ENCODE results near the gene MRPL57.
"Not testable (repeated sequence)": the region's sequence is repeated elsewhere in the genome, so short reads cannot be mapped to it uniquely, and the experiment has no call there.

MRPL57 gene

DNA sequence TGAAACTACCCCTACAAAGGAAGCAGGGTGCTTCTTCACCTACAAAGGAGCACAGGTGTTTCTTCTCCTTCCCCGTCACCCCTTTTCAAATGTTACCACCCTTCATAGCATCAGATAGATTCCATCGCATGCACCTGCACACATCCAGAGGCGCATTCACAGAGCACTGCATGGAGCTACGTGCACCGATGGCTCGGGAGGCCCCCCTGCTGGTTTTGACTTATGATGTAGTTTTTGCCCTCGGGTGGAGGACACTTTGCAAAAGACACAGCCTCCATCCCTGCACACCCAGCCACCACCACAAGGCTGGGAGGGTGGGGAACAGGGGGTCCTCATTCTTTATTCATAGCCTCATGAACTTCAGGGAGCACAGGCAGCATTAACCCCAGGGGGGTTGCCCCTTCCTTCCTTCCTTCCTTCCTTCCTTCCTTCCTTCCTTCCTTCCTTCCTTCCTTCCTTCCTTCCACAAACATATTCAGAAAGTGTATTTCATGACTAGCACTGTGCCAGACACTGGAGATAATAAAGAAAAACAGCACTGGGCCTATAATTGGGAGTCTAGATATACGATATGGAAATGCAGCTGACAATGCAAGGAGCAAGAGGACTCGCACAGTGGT lies 21.3 kb downstream of the MRPL57 start:
- DNase-seq, result not testable (repeated sequence)

DNA sequence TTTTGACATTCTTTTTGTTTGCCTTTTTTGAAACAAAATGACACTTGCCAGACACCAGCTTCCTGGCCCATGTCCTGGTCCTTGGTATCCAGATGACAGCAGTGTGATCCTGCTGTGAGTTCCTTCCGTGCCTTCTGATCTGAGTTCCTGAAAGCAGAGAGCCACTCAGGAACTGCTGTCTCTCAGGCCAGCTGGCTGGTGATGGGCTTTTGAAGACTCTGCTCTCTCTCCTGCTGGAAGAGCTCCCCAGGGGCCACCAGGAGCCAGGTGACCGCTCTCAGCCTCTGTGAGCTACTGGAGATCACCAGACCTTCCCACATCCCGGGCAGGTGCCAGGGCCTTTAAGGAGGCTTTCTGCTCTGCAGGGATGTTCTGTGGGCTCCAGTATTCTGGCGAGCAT lies 21.9 kb downstream of the MRPL57 start:
- DNase-seq, result not testable (repeated sequence)

DNA sequence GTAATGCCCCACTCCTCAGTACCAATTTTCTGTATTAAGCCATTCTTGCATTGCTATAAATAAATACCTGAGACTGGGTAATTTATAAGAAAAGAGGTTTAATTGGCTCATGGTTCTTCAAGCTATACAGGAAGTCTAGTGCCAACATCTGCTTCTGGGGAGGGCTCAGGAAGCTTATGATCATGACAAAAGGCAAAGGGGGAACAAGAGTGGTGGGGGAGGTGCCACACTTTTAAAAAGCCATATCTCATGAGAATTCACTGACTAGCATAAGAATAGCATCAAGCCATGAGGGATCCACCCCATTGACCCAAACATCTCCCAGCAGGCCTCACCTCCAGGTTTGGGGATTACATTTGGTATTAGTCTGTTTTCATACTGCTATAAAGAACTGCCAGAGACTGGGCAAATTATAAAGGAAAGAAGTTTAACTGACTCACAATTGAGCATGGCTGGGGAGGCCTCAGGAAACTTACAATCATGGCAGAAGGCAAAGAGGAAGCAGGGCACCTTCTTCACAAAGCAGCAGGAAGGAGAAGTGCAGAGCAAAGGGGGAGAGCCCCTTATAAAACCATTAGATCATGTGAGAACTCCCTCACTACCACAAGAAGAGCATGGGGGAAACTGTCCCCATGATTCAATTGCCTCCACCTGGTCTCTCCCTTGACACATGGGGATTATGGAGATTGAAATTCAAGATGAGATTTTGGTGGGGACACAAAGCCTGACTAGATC lies 25.2 kb downstream of the MRPL57 start:
- not testable (repeated sequence) for DNase-seq

DNA sequence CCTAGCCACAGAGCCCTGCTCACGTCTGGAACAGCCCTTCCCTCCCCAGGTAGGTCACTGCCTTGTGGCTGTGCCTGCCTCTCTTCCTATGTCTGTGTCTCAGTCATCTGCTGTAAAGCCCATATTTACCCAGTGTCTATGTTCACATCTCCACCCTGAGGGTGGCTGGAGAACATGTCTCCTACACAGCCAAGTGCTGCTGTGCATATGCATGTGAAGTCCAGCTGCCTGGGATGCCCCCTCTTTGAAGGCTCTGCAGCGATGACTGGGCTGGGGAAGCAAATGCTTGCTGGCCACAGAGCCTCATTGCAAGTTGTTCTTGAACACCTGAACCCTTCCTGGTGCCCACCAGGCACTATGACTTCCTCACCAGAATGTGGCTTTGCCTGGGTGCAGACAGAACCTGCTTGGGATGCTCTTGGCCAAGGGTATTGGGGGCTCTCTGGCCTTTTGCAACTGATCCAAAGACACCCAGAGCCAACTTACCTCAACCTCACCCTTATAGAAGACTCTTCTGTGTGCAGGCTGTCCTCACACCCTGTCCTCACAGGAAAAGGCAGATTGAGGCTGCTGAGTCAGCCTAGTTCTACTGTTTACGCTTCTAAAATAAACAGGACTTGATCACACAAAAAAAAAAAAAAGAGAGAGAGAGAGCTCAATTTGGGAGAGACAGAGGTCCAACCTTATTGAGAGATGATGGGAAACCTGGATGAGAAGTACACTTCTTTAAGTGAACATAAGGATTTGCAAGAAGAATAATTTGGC lies 26.5 kb downstream of the MRPL57 start:
- DNase-seq, result no peak

DNA sequence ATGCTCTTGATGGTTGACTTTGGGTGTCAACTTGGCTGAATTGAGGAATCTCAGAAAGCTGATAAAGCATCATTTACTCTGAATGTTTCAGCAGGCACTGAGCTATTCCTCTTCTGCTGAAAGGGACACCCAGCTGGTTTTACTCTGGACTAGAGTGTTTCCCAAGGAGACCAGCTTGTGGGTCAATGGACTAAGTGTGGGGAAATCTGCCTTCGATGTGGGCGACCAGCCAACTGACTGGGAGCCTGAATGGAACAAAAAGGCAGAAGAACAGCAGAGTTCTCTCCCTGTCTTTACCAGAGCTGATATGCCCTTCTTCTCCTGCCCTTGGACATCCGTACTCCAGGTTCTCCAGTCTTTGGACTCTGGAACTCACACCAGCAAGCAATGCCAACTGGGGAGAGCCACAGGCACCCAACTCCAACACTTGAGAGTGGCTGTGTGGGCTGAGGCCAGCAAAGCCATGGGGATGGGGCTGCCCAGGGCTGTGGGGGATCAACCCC lies 32.2 kb downstream of the MRPL57 start:
- DNase-seq, result no peak

- no peak for DNase-seq
These were observed 35.8 kb downstream of the MRPL57 start for GRCh38 chr13:21212138-21212775.

GRCh38 chr13:21215419-21215818 lies 39.0 kb downstream of the MRPL57 start:
- not testable (repeated sequence) for DNase-seq

GRCh38 chr13:21216332-21216731 lies 39.9 kb downstream of the MRPL57 start:
- DNase-seq, result no peak

- DNase-seq, result no peak
These were observed 42.0 kb downstream of the MRPL57 start for GRCh38 chr13:21218351-21219035.

GRCh38 chr13:21219036-21219381 lies 42.6 kb downstream of the MRPL57 start:
- no peak for DNase-seq

- not testable (repeated sequence) for DNase-seq
These were observed 43.3 kb downstream of the MRPL57 start for GRCh38 chr13:21219716-21220115.

GRCh38 chr13:21221268-21221667 lies 44.8 kb downstream of the MRPL57 start:
- DNase-seq, result no peak

DNA sequence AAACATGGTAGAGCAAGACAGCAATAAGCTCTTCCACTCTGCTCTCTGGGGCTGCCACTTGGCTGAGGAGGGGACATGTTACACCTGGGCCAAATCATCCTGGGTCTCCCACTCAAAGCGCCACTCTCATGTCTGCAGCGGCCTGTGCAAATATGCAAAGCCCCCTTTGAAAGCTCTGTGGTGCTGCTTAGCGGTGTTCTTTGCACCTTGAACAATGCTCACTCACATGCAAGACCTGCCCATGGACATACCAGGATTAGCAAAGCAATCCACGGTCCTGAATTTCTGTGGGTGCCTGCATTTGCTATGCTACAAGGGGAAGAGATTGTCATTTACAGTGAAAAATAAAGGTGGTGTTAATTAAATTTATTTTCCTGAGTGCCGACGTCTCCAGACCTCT lies 48.6 kb downstream of the MRPL57 start:
- DNase-seq, result no peak

DNA sequence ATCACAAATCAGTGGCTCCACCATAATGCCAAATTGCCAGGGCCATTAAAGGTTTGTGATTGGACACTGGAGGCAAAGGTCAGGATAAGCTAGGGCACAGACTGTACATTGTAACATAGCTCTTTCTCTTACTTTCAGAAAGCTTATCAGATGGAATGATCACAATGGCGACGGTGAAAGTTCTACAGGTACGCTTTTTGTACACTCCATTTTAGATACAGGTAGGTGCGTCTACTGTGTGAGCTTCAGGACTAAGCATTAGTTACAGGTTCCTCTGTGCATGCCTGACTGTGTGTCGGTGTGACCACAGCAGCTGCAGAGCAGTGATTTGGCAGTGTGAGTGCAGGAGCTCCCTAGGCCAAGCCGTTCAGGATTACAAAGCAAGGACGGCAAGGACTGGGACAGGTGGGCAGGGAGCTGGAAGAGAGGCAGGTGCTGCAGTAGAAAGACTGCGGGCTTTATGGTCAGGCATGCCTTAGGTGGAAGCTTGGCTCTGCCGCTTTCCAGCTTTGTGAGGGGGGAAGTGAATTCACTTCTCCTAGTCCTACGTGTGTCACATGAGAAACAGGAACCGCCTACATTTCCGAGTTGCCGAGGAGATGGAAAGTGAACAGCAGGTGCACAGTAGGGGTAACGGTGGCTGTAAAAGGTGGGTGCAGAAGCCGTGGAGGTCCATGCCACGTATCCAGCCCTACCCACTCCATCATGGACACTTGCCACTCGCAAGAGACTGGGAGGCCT lies 49.6 kb downstream of the MRPL57 start:
- no peak for DNase-seq

- DNase-seq, result no peak
These were observed 51.5 kb downstream of the MRPL57 start for GRCh38 chr13:21227917-21228316.

All from stimulated activated naive CD4-positive, alpha-beta T cell (primary cell).